ENCODE measurements around the gene STPG4.
"Not testable (repeated sequence)": the region's sequence is repeated elsewhere in the genome, so short reads cannot be mapped to it uniquely, and the experiment has no call there.

STPG4 gene

DNA sequence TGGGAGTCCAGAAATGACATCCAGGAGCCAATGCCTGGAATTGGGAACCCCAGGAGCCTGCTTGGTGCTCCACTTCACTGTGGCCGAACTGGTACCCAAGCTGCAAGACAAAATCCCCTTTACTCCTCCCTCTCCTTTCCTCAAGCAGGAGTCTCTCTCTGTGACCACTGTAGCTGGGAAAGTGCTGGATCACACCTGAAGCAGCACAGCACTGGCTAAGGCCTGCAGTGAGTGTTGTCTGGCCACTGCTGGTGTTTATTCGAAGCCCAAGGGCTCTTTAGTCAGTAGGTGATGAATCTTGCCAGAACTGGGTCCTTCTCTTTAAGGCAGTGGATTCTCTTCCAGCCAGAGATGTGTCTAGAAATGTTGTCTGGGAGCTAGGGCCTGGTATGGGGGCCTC is 26.4 kb downstream of the STPG4 start:
- Histone ChIP-seq H3K79me2 (ENCODE audit: low read length) (no peaks in the 10 kb centered on the region), H3K4me1 (ENCODE audit: low read length) (no peaks in the 10 kb centered on the region), H3K27me3 (replicated peaks; ENCODE audit: insufficient read depth, low read length) (no peaks in the 10 kb centered on the region), H4K20me1 (ENCODE audit: insufficient read depth, low read length) (no peaks in the 10 kb centered on the region), H3K9me3 (replicated peaks; ENCODE audit: insufficient read depth, low read length) (no peaks in the 10 kb centered on the region), H3K4me2 (ENCODE audit: low read depth, low read length) (no peak overlapping the region), H2AFZ (ENCODE audit: low read length) (no peak overlapping the region), H3F3A (ENCODE audit: insufficient read depth, low read length) (no peaks in the 10 kb centered on the region), H3K36me3 (replicated peaks; ENCODE audit: insufficient read depth, low read length) (no peaks in the 10 kb centered on the region), H3K4me3 (ENCODE audit: low read length) (no peak overlapping the region), H3K9me2 (replicated peaks; ENCODE audit: insufficient read depth, low read length) (no peaks in the 10 kb centered on the region), H3K9ac (ENCODE audit: low read length) (no peak overlapping the region), H3K27ac (ENCODE audit: low read length) (no peak overlapping the region)
- no peak for DNase-seq
- TF ChIP-seq, protein P1, sequence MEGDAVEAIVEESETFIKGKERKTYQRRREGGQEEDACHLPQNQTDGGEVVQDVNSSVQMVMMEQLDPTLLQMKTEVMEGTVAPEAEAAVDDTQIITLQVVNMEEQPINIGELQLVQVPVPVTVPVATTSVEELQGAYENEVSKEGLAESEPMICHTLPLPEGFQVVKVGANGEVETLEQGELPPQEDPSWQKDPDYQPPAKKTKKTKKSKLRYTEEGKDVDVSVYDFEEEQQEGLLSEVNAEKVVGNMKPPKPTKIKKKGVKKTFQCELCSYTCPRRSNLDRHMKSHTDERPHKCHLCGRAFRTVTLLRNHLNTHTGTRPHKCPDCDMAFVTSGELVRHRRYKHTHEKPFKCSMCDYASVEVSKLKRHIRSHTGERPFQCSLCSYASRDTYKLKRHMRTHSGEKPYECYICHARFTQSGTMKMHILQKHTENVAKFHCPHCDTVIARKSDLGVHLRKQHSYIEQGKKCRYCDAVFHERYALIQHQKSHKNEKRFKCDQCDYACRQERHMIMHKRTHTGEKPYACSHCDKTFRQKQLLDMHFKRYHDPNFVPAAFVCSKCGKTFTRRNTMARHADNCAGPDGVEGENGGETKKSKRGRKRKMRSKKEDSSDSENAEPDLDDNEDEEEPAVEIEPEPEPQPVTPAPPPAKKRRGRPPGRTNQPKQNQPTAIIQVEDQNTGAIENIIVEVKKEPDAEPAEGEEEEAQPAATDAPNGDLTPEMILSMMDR (IDR thresholded peaks at IDR 0.05; ENCODE audit: low read length) = no peak
- TF ChIP-seq EZH2 (optimal IDR thresholded peaks at IDR 0.05; ENCODE audit: low read depth, low read length) (no peak), EZH2phosphoT487 (IDR thresholded peaks at IDR 0.05; ENCODE audit: low read length) (no peak)

DNA sequence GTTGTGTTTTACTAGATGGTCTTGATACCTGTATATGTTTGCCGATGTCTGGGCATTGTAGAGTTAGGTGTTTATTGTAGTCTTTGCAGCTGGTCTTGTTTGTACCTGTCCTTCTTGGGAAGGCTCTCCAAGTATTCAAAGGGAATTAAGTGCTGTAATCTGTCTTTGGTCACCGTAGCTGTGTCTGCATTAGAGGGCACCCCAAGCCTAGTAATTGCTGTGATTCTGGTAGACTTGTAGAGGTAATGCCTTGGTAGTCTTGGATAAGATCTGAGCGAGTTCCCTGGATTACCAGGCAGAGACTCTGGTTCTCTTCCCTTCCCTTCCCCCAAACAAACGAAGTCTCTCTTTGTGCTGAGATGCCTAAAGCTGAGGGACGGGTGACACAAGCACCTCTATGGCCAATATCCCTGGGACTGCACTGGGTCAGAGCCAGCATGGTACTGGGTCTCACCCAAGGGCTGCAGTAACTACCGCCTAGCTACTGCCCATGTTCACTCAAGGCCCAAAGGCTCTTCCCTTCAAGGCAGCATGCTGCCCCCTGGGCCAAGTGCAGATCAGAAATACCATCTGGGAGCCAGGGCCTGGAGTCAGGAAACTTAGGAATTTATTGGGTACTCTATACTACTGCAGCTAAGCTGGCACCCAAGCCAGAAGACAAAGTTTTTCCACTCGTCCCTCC is 27.1 kb downstream of the STPG4 start:
- Histone ChIP-seq H3F3A (ENCODE audit: insufficient read depth, low read length) (no peaks in the 10 kb centered on the region), H3K9me2 (replicated peaks; ENCODE audit: insufficient read depth, low read length) (no peaks in the 10 kb centered on the region), H3K4me3 (ENCODE audit: low read length) (no peak overlapping the region), H3K27me3 (replicated peaks; ENCODE audit: insufficient read depth, low read length) (no peaks in the 10 kb centered on the region), H3K4me2 (ENCODE audit: low read depth, low read length) (no peak overlapping the region), H3K9me3 (replicated peaks; ENCODE audit: insufficient read depth, low read length) (no peaks in the 10 kb centered on the region), H2AFZ (ENCODE audit: low read length) (no peak overlapping the region), H3K9ac (ENCODE audit: low read length) (no peak overlapping the region), H4K20me1 (ENCODE audit: insufficient read depth, low read length) (no peaks in the 10 kb centered on the region), H3K36me3 (replicated peaks; ENCODE audit: insufficient read depth, low read length) (no peaks in the 10 kb centered on the region), H3K27ac (ENCODE audit: low read length) (no peak overlapping the region), H3K79me2 (ENCODE audit: low read length) (no peaks in the 10 kb centered on the region), H3K4me1 (ENCODE audit: low read length) (no peaks in the 10 kb centered on the region)
- DNase-seq = no peak
- TF ChIP-seq, protein P1 (IDR thresholded peaks at IDR 0.05; ENCODE audit: low read length) = no peak
- no peak for TF ChIP-seq EZH2 (optimal IDR thresholded peaks at IDR 0.05; ENCODE audit: low read depth, low read length)
- TF ChIP-seq EZH2phosphoT487 (IDR thresholded peaks at IDR 0.05; ENCODE audit: low read length) = no peak

DNA sequence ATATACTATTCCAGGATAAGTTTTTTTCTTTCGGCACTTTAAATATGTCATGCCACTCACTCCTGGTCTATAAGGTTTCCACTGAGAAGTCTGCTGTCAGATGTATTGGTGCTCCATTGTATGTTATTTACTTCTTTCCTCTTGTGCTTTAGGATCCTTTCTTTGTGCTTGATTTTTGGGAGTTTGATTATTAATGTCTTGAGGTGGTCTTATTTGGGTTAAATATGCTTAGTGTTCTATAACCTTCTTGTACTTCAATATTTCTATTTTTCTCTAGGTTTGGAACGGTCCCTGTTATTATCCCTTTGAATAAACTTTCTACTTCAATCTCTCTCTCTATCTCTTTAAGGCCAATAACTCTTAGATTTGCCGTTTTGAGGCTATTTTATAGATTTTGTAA is 28.3 kb downstream of the STPG4 start:
- Histone ChIP-seq H3F3A (ENCODE audit: insufficient read depth, low read length) (no peaks in the 10 kb centered on the region), H3K9ac (ENCODE audit: low read length) (no peak overlapping the region), H3K9me2 (replicated peaks; ENCODE audit: insufficient read depth, low read length) (no peaks in the 10 kb centered on the region), H3K27ac (ENCODE audit: low read length) (no peak overlapping the region), H3K4me2 (ENCODE audit: low read depth, low read length) (no peak overlapping the region), H2AFZ (ENCODE audit: low read length) (no peak overlapping the region), H4K20me1 (ENCODE audit: insufficient read depth, low read length) (no peaks in the 10 kb centered on the region), H3K36me3 (replicated peaks; ENCODE audit: insufficient read depth, low read length) (no peaks in the 10 kb centered on the region), H3K4me1 (ENCODE audit: low read length) (no peaks in the 10 kb centered on the region), H3K27me3 (replicated peaks; ENCODE audit: insufficient read depth, low read length) (no peaks in the 10 kb centered on the region), H3K9me3 (replicated peaks; ENCODE audit: insufficient read depth, low read length) (no peaks in the 10 kb centered on the region), H3K4me3 (ENCODE audit: low read length) (no peak overlapping the region), H3K79me2 (ENCODE audit: low read length) (no peaks in the 10 kb centered on the region)
- DNase-seq = no peak
- TF ChIP-seq EZH2phosphoT487 (IDR thresholded peaks at IDR 0.05; ENCODE audit: low read length) (no peak), EZH2 (optimal IDR thresholded peaks at IDR 0.05; ENCODE audit: low read depth, low read length) (no peak)
- TF ChIP-seq, protein P1 (IDR thresholded peaks at IDR 0.05; ENCODE audit: low read length) = no peak

DNA sequence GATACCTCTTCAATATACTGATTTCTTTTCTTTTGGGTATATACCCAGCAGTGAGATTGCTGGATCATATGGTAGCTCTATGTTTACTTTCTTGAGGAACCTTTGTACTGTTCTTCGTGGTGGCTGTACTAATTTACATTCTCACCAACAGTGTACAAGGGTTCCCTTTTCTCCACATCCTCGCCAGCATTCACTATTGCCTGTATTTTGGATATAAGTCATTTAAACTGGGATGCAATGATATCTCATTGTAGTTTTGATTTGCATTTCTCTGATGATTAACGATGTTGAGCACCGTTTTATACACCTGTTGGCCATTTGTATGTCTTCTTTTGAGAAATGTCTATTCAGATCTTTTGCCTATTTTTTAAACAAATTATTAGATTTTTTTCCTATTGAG is 30.4 kb downstream of the STPG4 start:
- H3K4me3 ChIP-seq (ENCODE audit: low read length); DNase-seq: not testable (repeated sequence)

DNA sequence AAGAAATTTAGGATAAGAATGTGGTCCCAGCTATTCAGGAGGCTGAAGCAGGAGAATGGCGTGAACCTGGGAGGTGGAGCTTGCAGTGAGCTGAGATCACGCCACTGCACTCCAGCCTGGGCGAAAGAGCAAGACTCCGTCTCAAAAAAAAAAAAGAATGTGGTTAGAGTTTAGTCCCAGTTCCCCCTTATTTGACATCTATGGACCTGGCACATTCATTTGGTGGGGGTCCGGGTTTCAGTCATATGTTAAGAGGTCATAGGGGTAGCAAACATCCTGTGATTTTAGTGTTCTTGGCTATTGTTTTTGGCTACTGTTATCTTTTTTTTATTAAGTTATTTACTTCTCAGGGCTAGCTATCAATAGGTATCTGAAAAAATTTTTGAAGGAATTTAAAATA is 34.7 kb downstream of the STPG4 start:
- not testable (repeated sequence) for H3K4me3 ChIP-seq (ENCODE audit: low read length); H4K20me1 ChIP-seq (ENCODE audit: insufficient read depth, low read length); H3F3A ChIP-seq (ENCODE audit: insufficient read depth, low read length); H3K9me2 ChIP-seq (replicated peaks; ENCODE audit: insufficient read depth, low read length); H3K4me2 ChIP-seq (ENCODE audit: low read depth, low read length); H2AFZ ChIP-seq (ENCODE audit: low read length); DNase-seq; H3K9me3 ChIP-seq (replicated peaks; ENCODE audit: insufficient read depth, low read length); H3K27ac ChIP-seq (ENCODE audit: low read length); H3K9ac ChIP-seq (ENCODE audit: low read length); H3K36me3 ChIP-seq (replicated peaks; ENCODE audit: insufficient read depth, low read length); H3K79me2 ChIP-seq (ENCODE audit: low read length); H3K4me1 ChIP-seq (ENCODE audit: low read length); H3K27me3 ChIP-seq (replicated peaks; ENCODE audit: insufficient read depth, low read length)

More for the DNA sequence above, 30.4 kb downstream of the STPG4 start:
- not testable (repeated sequence) for H2AFZ ChIP-seq (ENCODE audit: low read length); H3K79me2 ChIP-seq (ENCODE audit: low read length); H3K9ac ChIP-seq (ENCODE audit: low read length); H3F3A ChIP-seq (ENCODE audit: insufficient read depth, low read length); H3K27me3 ChIP-seq (replicated peaks; ENCODE audit: insufficient read depth, low read length); H3K27ac ChIP-seq (ENCODE audit: low read length); H3K4me1 ChIP-seq (ENCODE audit: low read length); H3K4me2 ChIP-seq (ENCODE audit: low read depth, low read length); H4K20me1 ChIP-seq (ENCODE audit: insufficient read depth, low read length); H3K9me3 ChIP-seq (replicated peaks; ENCODE audit: insufficient read depth, low read length); H3K9me2 ChIP-seq (replicated peaks; ENCODE audit: insufficient read depth, low read length); H3K36me3 ChIP-seq (replicated peaks; ENCODE audit: insufficient read depth, low read length)

Data from MM.1S (cell line).